B cell (primary cell): Measurements from ENCODE around the gene PDCD6IP.

Experiments
- CTCF ChIP-seq: fragments of 200-600 bp; IDR thresholded peaks from one replicate; pipeline ENCODE4 v1.8.0; 2022; ENCODE audit warnings: antibody characterized with exemption, mild to moderate bottlenecking
- EZH2 ChIP-seq: IDR thresholded peaks from 2 replicates; pipeline ENCODE4 v1.6.1; 2012; ENCODE audit warnings: borderline replicate concordance, low read depth, mild to moderate bottlenecking, moderate library complexity, low read length; ENCODE audit not compliant: insufficient read depth, poor library complexity, severe bottlenecking

GRCh38 chr3:33868309-33868708, 69.9 kb downstream of the PDCD6IP start:
- TF ChIP-seq CTCF (no peak), EZH2 (no peak)
